ENCODE measurements around the gene SREBF1.

The SREBF1 gene

DNA sequence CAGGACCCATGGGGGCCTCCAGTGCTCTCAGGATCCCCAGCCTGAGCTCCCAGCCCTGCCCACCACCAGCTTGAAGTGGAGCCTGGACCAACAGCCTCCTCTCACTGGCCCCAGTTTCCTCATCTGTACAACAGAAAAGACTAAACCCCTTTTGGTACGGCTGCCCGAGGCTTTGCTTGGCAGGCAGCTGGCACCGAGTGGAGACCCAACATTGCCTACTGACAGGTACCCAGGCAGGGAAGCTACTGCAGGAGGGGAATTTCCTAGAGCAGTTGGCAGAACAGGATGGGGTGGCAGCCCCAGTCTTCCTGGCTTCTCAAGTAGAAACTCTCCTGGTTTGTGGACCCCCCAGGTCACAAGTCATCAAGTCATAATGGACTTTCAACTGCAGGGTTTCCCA, 14.2 kb downstream of the SREBF1 start:
- DNase-seq, result no peak

DNA sequence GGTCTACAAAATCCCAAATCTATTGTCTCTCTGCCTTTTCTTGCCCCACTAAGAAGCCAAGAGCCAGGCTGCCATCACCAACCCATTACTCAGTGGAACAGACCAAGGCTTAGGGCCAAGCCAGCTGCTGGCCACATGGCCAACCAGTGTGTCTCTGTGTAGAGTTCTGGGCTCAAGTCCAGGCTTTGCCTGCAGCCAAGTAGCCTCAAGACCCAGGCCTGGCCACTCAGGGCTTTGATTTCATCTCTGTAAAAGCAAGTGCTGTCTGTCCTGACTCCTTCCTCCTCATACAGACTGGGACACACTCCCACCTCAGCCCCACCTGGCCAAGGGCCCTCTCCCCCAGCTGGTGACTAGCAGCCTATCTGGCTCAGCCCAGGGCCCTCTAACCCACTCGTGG, 14.6 kb downstream of the SREBF1 start:
- no peak for DNase-seq

DNA sequence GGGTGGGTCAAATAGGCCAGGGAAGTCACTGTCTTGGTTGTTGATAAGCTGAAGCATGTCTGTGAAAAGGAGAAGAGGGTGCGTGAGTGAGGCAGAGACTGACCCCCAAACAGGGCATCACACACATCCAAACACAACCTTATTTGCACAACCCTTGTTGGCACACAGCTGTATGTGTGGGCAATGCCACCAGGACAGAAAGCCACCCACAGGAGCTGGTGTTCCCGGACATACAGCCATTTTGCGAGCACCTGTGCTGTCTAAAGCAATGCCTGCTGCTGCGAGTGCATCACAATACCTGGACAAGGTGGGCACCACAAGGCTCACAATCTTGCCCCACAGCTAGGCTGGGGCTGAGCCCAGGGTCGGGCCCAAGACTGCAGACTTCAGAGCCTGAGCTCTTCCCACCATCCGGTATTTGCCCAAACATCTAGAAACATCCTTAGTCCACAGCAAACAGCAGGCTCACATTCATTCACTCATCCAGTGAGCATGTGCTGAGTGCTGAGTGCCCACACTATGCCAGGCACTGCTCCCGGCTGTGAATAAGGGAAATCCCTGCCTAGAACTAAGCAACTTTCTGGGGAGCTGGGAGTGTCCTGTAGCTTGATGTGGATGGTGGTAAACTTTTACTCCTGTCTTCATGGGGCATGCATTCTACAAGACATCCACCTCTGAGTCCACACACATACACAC, 16.2 kb downstream of the SREBF1 start:
- no peak for DNase-seq

DNA sequence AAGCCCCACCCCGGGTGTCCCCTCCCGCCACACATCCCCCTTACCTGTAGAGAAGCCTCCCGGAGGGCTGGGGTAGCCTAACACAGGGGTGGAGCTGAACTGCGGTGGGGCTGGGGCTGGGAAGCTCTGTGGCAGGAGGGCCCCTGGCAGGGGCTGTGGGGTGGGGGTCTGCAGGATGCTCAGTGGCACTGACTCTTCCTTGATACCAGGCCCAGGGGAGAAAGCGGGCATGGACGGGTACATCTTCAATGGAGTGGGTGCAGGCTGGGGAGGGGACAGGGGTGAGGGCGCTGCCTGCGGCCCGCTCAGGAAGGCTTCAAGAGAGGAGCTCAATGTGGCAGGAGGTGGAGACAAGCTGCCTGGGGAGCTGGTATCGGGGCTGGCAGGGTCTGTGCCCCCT, 16.7 kb downstream of the SREBF1 start:
- DNase-seq, result no peak

DNA sequence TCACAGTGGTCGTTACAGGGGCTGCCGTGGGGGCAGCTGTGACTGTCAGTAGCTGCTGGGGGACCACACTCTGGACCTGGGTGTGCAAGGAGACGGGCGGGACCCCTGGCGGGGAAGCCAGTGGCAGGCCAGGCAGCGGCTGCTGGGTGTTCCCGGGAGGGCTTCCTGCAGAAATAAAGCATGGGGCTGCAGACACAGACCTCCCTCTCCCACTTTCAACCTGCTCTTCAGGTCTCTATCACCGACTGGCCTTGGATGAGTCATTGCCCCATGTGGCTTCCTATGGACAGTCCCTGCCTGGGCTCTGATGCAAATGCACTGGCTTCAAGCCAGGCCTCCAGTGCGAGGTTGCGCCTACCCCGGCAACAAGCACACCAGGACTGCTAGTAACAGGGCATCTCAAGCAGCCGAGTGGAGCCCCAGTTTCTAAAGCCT, 17.2 kb downstream of the SREBF1 start:
- no peak for DNase-seq

GRCh38 chr17:17819111-17819510, 17.7 kb downstream of the SREBF1 start:
- no peak for DNase-seq

DNA sequence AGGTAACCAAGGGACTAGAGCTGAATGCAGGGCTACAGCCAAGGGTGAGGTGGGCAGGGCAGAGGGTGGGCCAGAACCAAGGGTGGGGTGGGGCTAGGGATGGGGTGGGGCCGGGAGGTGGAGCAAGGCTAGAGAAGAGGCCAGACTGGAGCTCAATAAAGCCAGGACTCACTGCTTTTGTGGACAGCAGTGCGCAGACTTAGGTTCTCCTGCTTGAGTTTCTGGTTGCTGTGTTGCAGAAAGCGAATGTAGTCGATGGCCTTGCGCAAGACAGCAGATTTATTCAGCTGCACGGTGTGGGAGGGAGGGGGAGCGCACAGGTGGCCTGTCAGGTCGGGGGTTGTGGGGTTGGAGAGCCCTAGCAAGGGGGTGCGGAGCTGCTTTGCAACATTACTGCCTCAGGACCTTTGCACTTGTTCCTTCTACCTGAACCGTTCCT, 18.7 kb downstream of the SREBF1 start:
- DNase-seq, result no peak

GRCh38 chr17:17817552-17817947, 19.2 kb downstream of the SREBF1 start:
- no peak for DNase-seq

GRCh38 chr17:17816831-17817551, 19.8 kb downstream of the SREBF1 start:
- DNase-seq, result no peak

DNA sequence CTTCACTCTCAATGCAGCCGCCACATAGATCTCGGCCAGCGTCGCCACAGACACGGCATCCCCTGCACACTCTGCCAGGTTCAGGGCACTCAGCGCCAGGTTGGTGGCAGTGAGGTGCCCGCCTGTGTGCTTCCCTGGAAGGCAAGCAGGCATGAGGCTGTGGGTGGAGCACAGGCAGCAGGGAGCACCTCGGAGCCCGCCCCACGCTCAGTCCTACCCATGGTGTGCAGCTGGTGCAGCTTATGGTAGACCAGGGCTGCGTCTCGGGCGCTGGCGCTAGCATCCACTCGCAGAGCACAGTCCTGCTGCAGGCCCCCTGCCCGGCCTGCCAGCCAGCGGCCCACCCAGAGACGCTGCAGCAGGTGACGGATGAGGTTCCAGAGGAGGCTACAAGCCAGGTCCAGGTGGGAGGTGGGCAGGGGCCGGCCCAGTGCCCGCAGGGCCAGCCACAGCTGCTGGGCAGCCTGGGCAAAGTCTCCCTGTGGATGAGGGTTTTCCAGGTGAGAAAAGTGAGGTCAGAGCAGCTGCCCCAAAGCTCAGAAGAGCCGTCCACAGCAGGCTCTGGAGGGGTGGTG, 20.5 kb downstream of the SREBF1 start:
- DNase-seq, result no peak

- DNase-seq, result no peak
Measured at GRCh38 chr17:17815436-17816200, 21.2 kb downstream of the SREBF1 start.

DNA sequence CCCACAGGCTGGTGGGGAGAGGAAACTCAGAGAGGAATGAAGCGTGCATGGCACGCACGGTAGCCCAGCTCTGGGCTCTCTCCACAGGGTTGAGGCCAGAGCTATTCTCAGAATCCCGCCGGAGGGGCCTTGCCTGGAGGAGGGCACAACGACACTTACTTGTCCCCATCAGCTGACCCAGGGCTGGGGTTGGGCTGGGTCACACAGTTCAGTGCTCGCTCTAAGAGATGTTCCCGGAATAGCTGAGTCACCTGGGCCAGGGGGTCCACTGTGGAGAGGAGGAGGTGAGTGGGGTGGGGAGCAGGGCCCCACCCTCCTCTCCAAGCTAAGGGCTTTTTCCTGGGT, 21.8 kb downstream of the SREBF1 start:
- DNase-seq, result no peak

GRCh38 chr17:17814162-17815061, 22.4 kb downstream of the SREBF1 start:
- DNase-seq, result peak; percentile 91

DNA sequence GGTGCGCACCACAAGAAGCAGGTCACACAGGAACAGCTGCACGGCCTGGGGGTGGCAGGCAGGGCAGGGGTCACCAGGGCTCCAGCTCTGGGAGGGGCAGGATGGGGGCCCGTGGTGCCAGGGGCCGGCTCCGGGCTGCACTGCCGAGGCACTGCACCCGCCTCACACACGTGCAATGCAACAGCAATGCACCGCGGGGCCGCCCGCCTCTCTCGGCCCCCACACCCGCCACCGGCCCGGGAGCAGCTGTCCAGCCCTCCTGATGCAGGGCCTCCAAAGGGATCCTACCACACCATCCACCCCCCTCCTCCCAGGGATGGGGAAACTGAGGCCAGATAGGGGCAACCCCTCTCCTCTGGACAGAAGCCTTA, 23.1 kb downstream of the SREBF1 start:
- DNase-seq, result no peak

- no peak for DNase-seq
Measured at GRCh38 chr17:17813055-17813724, 23.6 kb downstream of the SREBF1 start.

GRCh38 chr17:17812211-17813054, 24.4 kb downstream of the SREBF1 start:
- no peak for DNase-seq

- DNase-seq, result no peak
Measured at GRCh38 chr17:17811381-17812210, 25.2 kb downstream of the SREBF1 start.

- DNase-seq, result no peak
Measured at GRCh38 chr17:17810895-17811248, 25.9 kb downstream of the SREBF1 start.

DNA sequence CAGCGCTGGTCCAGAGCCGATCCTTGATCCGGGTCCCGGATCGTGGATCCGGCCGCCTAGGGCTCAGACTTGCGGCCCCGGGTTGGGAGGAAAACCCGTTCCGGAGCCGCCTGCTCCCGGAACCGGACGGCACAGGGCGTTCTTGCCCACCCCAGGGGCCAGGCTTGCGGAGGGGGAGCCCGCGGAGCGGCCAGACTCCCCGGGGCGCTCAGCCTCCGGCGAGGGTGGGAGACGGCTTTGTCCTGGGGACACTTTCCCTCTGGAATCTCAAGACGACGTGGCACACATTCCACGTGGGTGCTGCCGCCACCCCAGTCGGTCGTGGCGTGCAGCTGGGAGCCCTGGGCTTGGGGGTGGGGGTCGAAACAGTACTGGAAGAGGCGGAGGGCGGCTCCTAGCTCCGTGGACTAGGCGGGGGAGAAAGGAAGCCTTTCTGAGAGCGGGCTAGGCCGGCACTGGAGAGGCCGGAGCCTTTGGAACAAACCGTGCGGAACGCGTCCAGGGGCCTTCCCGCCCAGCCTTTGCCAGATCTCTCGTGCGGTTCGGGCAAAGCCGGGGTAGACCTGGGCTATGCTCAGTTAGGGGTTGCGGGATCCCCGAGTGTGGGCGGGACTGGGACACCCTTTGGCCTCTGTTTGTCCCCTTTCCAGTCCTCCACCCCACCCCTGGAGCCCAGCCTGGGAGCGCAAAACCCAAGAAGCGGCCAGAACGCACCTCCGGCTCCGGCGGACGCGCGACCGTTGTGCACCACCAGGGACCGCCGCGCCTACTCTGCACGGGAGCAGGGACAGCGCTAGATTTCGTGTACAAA, 26.5 kb downstream of the SREBF1 start:
- no peak for DNase-seq
